HG03025 (cell line): ENCODE measurements around the gene CHMP6.
"Not testable (repeated sequence)": the region's sequence is repeated elsewhere in the genome, so short reads cannot be mapped to it uniquely, and the experiment has no call there.

ENCODE experiments used
- ATAC-seq: cut with Tn5 transposase; IDR thresholded peaks from one replicate; pipeline ENCODE4 v1.9.1; 2021; ENCODE audit warnings: mild to moderate bottlenecking, moderate library complexity; ENCODE audit not compliant: unreplicated experiment, low FRiP score

Gene CHMP6

GRCh38 chr17:81027591-81028505 lies 36.2 kb downstream of the CHMP6 start:
- no peak for ATAC-seq

- ATAC-seq = no peak
These were observed 36.8 kb downstream of the CHMP6 start for GRCh38 chr17:81028506-81028858.

- ATAC-seq = no peak
These were observed 38.2 kb downstream of the CHMP6 start for GRCh38 chr17:81029859-81030258.

DNA sequence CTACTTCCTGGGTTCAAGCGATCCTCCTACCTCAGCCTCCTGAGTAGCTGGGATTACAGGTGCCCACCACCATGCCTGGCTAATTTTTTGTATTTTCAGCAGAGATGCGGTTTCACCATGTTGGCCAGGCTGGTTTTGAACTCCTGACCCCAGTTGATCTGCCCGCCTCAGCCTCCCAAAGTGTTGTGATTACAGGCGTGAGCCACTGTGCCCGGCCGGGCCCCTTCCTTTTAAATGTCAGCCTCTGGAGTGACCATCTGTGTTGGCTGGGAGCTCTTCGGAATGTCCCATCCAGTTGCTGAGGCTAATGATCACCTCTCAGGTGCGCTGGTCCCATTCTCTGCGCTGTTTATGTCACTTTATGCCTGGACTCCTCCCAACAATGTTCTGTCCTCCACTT lies 38.7 kb downstream of the CHMP6 start:
- ATAC-seq = not testable (repeated sequence)

DNA sequence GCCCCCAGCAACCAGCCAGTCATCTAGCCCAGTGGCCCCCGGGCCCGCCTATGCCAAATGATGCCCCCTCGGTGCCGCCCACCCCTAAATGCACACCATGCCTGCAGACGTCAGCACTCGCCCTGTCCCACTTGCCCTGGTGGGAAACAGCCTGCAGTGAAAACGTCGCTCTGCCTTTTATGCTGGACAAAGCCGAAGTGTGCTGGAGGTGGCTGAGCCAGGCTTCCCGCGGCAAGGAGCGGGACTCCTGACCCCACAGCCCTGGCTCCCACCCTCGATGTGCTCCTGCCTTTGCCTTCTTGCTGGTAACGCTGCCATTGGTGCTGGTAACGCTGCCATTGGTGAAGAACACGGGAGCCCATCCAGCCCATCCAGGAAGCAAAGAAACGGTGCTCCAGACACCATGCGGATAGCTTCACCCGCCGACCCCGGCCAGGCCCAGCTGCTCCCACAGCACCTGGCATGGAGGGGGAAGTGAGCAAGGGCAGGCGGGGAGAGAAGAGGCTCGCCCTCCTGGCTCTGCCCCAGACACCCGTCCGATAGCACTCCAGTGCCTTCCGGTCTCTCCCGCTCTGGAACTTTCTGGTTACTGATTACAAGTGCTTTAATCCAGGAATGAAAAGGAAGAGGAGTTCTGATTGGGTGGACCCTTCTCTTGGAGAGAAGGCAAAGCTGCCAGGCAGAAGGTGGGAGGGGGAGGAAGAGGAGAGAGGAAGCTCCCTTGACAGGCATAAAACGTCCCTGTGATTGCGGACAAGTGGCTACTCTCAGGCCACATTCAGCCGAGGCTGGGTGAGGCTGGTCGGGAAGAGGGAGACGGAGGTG lies 39.3 kb downstream of the CHMP6 start:
- no peak for ATAC-seq

DNA sequence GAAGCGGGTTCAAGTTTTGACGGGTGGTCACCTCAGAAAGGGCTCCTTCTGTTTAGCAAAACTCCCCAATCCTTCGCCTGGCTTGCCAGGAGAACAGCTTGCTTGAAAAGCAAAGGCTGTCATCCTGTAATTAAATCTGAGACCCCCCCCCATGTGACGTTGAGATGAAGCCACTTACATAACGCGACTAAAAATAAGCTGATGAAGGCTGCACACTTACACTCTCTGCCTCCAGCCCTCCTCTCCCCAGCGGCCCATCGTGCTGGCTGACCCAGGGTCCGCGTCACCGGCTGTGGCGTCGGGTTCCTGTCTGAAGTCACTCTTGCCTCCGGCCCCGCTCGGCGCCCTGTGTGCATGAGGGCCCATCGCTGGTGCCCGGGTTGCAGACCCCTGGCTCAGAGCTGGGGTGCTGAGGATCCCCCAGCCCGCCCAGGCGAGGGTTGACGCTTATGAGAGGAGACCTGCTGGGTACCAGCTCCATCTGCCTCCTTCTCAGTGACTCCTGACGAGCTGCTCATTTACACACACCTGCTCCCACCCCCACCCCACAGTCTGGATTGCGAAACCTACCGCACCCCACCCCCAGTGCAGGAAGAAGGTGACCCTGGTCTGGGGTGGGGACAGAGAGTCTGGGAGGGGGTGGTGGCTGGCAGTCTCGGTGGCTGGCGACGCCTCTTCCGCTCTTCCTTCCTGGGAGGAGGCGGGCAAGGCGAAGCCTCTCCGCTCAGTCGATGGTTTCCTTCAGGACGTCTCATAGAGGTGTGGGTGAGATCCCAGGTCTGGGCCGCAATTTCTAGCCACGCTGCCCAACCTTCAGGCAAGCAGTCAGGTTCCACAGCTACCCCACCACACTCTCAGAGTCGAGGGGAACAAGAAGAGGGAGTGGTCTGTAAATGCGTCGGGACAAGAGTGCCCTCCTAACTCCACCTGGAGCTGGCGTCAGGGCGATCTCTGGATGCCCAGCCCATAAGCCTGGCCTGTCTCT lies 40.2 kb downstream of the CHMP6 start:
- ATAC-seq = no peak

GRCh38 chr17:81032641-81033480 lies 41.2 kb downstream of the CHMP6 start:
- ATAC-seq = no peak

- ATAC-seq = no peak
These were observed 42.0 kb downstream of the CHMP6 start for GRCh38 chr17:81033535-81034167.

GRCh38 chr17:81034168-81034777 lies 42.6 kb downstream of the CHMP6 start:
- no peak for ATAC-seq

GRCh38 chr17:81034779-81035520 lies 43.3 kb downstream of the CHMP6 start, which contains the start of gene BAIAP2:
TSS of gene BAIAP2 (plus strand) at chr17:81035151. CDS start at chr17:81035255, 104 bp downstream.
- ATAC-seq = no peak

DNA sequence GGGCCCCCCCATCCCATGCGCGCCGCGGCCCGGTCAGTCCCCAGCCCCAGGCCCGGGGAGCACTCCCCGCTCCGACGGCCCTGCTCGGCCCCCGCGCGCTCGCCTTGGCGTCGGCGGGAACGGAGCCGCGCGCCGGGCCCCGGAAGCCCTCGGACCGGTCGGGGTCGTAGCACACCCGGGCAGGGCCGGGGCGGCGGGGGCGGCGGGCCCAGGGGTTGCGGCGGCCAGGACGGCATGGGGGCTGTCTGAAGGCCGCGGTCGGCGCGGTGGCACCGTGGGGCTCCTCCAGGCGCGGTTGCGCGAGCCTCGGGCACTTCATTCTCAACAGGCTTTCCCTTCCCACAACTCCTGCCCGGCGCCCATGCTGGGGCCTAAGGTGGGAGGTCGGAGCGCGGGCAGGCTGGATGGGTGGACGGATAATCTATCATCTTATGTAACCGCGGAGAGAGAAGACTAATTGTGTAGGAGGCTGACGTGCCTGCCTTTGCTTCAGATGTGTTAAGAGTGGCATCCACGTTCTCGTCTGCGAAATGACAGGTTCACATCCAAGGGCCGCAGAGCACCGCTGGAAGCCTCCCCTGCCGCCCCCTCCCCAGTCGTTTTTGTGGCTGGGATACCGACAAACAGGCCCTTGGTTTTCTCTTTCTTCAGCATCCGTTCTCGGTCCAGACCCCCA lies 44.0 kb downstream of the CHMP6 start:
- ATAC-seq = no peak

DNA sequence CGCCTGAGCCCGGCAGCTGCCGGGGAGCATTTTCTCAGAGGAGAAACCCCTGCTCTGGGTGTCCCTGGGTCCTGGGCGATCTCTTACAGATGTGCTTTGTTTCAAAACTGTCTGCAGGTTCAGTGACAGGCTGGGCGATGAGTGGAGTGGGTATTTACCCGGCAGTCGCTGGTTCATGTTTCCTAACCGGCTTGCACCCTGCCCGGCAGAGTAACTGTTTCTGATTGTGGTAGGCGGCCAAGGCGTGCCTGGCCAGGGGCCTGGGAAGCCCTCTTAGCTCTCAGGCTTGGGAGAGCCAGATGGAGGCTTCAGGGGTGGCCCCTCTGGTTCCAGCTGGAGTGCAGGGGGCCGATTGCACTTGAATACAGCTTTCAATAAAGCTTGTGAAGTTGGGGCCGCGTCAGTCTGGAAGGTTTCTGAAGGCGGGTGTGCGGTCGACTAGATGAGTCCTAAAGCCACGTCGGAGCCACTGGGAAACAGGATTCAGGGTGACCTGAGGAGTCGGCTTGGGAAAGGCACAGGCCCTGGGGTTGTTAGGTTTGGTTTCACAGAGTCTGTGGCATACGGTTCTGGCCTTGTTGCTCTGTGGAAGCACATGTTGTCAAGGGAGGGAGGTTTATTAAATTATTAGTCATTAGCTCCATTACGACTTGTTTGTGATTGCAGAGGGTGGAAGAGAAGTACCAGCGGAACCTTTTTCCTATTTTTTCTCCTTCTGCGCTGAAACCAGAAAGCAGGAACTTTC lies 44.7 kb downstream of the CHMP6 start:
- ATAC-seq = no peak

DNA sequence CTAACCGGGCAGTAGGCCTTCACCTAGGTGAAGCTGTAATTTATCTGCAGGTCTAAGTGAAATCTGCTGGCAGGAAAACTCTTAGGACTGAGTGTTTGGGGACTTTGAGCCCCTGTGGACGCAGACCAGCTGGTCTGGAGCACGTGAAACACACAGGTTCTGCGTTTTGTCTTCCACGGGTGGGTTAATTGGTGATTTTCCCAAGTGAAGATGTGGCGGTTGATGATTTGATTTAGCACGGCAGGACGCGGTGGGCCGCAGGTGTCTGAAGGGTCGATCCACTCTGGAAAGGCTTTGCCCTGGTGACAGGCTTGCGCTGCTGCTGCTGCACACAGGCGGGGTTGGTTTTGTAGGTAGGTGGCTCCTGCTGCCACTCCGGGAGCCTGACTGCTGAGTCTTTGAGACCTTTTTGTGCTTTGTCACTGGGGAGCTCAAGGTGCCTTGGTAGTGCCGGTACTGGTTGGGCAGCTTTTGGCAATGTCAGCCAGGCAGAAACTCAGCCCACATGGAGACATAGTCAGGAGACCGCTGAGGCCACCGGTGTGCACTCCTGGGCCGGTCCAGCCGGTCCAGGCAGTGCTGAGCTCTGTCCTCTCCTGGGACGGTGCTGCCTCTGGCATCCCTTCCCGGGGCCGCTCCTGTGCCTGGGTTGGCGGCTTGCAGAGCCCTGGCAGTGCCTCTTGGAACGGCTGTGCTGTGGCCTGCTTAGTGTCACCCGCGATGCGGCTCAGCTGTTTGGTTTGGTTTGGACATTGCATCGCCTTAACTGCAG lies 45.6 kb downstream of the CHMP6 start:
- no peak for ATAC-seq

GRCh38 chr17:81037798-81038733 lies 46.4 kb downstream of the CHMP6 start:
- no peak for ATAC-seq

GRCh38 chr17:81039096-81039495 lies 47.5 kb downstream of the CHMP6 start:
- no peak for ATAC-seq
